ENCODE data around the gene GRM8. TPM values are rescaled to one million over a fixed set of nuclear protein-coding genes. Genes with fewer than 3 reads are reported as not detected.

Gene GRM8
- total RNA-seq, 1 experiment from 2014 or later = 1.8 TPM

DNA sequence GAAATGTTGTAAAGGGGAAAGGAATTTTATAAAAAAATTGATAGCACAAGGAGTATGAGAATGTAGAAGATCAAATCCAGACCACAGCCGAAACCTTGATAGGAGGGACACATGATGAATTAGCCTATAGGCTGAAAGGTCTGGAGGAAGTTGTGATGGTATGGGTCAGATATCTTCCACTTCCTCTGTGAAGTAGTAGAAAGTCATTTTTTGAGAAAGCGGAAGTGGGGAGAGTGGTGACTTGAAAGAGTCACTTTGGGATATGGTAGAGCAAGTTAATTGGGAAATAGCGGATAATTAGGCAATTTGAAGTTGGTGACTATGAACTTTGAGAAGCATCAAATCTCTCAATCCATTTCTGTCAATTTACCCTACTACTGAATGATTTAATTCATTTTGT lies 99.4 kb downstream of the GRM8 start:
- Histone ChIP-seq H3K14ac (ENCODE audit: insufficient read depth, low read length) (no peak overlapping the region), H2BK12ac (ENCODE audit: insufficient read length, low read depth, low read length) (no peak overlapping the region), H3K79me2 (ENCODE audit: insufficient read depth, low read length) (no peaks in the 10 kb centered on the region), H3K9me3 (ENCODE audit: control insufficient read depth, low read depth, low read length) (no peaks in the 10 kb centered on the region), H4K5ac (ENCODE audit: insufficient read length, low read depth, low read length) (no peak overlapping the region), H3K27me3 (ENCODE audit: insufficient read depth, low read length) (no peaks in the 10 kb centered on the region), H3K56ac (ENCODE audit: insufficient read length, low read depth, low read length) (no peak overlapping the region), H3K23ac (ENCODE audit: insufficient read length, low read depth, low read length) (no peak overlapping the region), H3K18ac (ENCODE audit: insufficient read length, low read depth, low read length) (no peak overlapping the region), H4K20me1 (ENCODE audit: control insufficient read depth, insufficient read depth, insufficient read length) (no peaks in the 10 kb centered on the region), H3K27ac (ENCODE audit: insufficient read length, low read depth, low read length) (no peak overlapping the region), H3K23me2 (ENCODE audit: insufficient read length, low read depth, low read length, poor library complexity, severe bottlenecking) (no peaks in the 10 kb centered on the region), H2AK5ac (ENCODE audit: insufficient read length, low read length) (no peak overlapping the region), H2BK120ac (ENCODE audit: low read depth, low read length, poor library complexity, severe bottlenecking) (no peak overlapping the region), H3K4me2 (ENCODE audit: insufficient read depth, insufficient read length, low read length) (no peak overlapping the region), H2AFZ (ENCODE audit: low read length) (no peak overlapping the region), H2BK20ac (ENCODE audit: low read depth, low read length, poor library complexity, severe bottlenecking) (no peak overlapping the region), H3K4ac (ENCODE audit: low read depth, low read length) (no peak overlapping the region), H2BK5ac (ENCODE audit: insufficient read length, low read length) (no peak overlapping the region), H3K4me1 (ENCODE audit: insufficient read depth, low read length) (no peaks in the 10 kb centered on the region), H3K79me1 (ENCODE audit: insufficient read depth, low read depth, low read length, poor library complexity, severe bottlenecking) (no peaks in the 10 kb centered on the region), H4K91ac (ENCODE audit: insufficient read length, low read depth, low read length) (no peak overlapping the region), H3T11ph (ENCODE audit: low read length) (no peak overlapping the region), H3K9ac (ENCODE audit: extremely low read depth, insufficient read length, low read length) (no peak overlapping the region), H4K8ac (replicated peaks; ENCODE audit: insufficient read length, low read depth, low read length) (no peak overlapping the region), H2BK15ac (ENCODE audit: low read depth, low read length) (no peak overlapping the region)
- no peak for DNase-seq
- no peaks in the 10 kb centered on the region for H3K36me3 Mint-ChIP-seq (ENCODE audit: insufficient read depth in 1 of 3, low read depth in 3 of 3)
- H3K9me3 Mint-ChIP-seq = no peaks in the 10 kb centered on the region
- H3K4me3 Mint-ChIP-seq = no peak overlapping the region
- H3K27me3 Mint-ChIP-seq (ENCODE audit: low read depth) = peaks cover 13% of the 10 kb centered on the region
- no CpG with 5 or more reads among the region's 3 CpGs for whole genome bisulfite sequencing (ENCODE audit: extremely low coverage, insufficient read length, low lambda C conversion rate)
- peaks cover 4 to 5% of the 10 kb centered on the region in 2 experiments; a peak in 3 of 4 replicates for H3K4me1 Mint-ChIP-seq
- TF ChIP-seq, protein P1, sequence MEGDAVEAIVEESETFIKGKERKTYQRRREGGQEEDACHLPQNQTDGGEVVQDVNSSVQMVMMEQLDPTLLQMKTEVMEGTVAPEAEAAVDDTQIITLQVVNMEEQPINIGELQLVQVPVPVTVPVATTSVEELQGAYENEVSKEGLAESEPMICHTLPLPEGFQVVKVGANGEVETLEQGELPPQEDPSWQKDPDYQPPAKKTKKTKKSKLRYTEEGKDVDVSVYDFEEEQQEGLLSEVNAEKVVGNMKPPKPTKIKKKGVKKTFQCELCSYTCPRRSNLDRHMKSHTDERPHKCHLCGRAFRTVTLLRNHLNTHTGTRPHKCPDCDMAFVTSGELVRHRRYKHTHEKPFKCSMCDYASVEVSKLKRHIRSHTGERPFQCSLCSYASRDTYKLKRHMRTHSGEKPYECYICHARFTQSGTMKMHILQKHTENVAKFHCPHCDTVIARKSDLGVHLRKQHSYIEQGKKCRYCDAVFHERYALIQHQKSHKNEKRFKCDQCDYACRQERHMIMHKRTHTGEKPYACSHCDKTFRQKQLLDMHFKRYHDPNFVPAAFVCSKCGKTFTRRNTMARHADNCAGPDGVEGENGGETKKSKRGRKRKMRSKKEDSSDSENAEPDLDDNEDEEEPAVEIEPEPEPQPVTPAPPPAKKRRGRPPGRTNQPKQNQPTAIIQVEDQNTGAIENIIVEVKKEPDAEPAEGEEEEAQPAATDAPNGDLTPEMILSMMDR (conservative IDR thresholded peaks at IDR 0.05) = no peak
- H3K27ac Mint-ChIP-seq = no peak overlapping the region; a peak in 1 of 7 replicates

Measured in H9 (cell line).